GM19043 (cell line): ENCODE data around the gene NCKAP5.

Experiments
- ATAC-seq: cut with Tn5 transposase; IDR thresholded peaks from one replicate; pipeline ENCODE4 v1.9.1; 2021; ENCODE audit warnings: low read depth; ENCODE audit not compliant: unreplicated experiment

The NCKAP5 gene

GRCh38 chr2:133568172-133568571, at the start of gene NCKAP5:
TSS of gene NCKAP5 (minus strand) at chr2:133568463. CDS start at chr2:133517526, 50,937 bp downstream.
- no peak for ATAC-seq

- no peak for ATAC-seq
Observed at GRCh38 chr2:133609664-133610063, 41.4 kb upstream of the NCKAP5 start.

- ATAC-seq: no peak
Observed at GRCh38 chr2:133608291-133608690, 40.0 kb upstream of the NCKAP5 start.

GRCh38 chr2:133607679-133608078, 39.4 kb upstream of the NCKAP5 start:
- ATAC-seq: no peak

- ATAC-seq: no peak
Observed at GRCh38 chr2:133606616-133607015, 38.4 kb upstream of the NCKAP5 start.

GRCh38 chr2:133605766-133606137, 37.5 kb upstream of the NCKAP5 start:
- ATAC-seq: no peak

GRCh38 chr2:133605011-133605765, 36.9 kb upstream of the NCKAP5 start:
- ATAC-seq: no peak

- no peak for ATAC-seq
Observed at GRCh38 chr2:133603109-133603508, 34.8 kb upstream of the NCKAP5 start.

- no peak for ATAC-seq
Observed at GRCh38 chr2:133602538-133602937, 34.3 kb upstream of the NCKAP5 start.

- no peak for ATAC-seq
Observed at GRCh38 chr2:133600266-133600928, 32.1 kb upstream of the NCKAP5 start.

GRCh38 chr2:133599811-133600210, 31.5 kb upstream of the NCKAP5 start:
- no peak for ATAC-seq

- no peak for ATAC-seq
Observed at GRCh38 chr2:133599211-133599803, 31.0 kb upstream of the NCKAP5 start.

- ATAC-seq: no peak
Observed at GRCh38 chr2:133598769-133599168, 30.5 kb upstream of the NCKAP5 start.

- no peak for ATAC-seq
Observed at GRCh38 chr2:133596701-133597393, 28.6 kb upstream of the NCKAP5 start.

- no peak for ATAC-seq
Observed at GRCh38 chr2:133591164-133591563, 22.9 kb upstream of the NCKAP5 start.

- ATAC-seq: no peak
Observed at GRCh38 chr2:133589456-133589855, 21.2 kb upstream of the NCKAP5 start.

GRCh38 chr2:133588144-133588543, 19.9 kb upstream of the NCKAP5 start:
- no peak for ATAC-seq

- no peak for ATAC-seq
Observed at GRCh38 chr2:133586978-133587377, 18.7 kb upstream of the NCKAP5 start.

- ATAC-seq: no peak
Observed at GRCh38 chr2:133581010-133581760, 12.9 kb upstream of the NCKAP5 start.

GRCh38 chr2:133579274-133579673, 11.0 kb upstream of the NCKAP5 start:
- no peak for ATAC-seq
